ENCODE measurements around the gene ADIPOR2. TPM values are rescaled to one million over a fixed set of nuclear protein-coding genes. Genes with fewer than 3 reads are reported as not detected.

The ADIPOR2 gene
- total and polyA plus RNA-seq, 3 donors from 2014 or later = 70.6 to 78.3 (median 75.1) TPM

DNA sequence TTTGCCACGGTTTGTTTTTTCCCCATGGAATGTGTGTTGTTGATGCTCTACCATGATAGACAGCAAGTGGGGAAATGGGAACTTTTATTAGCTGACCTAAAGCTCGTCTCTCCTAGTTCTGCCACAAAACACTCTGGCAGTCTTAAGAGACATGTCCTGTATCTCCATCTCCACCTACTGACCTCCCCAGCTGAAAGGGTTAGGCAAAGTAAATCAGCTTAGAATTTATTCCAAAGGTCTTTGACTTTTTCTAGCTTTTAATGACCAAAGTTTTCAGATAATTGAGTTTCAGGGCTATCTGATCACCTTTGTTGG, 9.4 kb upstream of the ADIPOR2 start:
- no peak for DNase-seq
- no peak overlapping the region for H3K4me3 ChIP-seq
- no peaks in the 10 kb centered on the region for H3K4me1 ChIP-seq
- H3K9me3 ChIP-seq = no peaks in the 10 kb centered on the region
- WGBS, 2 donors = 40 to 61% methylated on average over 2 of the region's 2 CpGs
- H3K36me3 ChIP-seq (ENCODE audit: low read depth, missing control alignments) = no peaks in the 10 kb centered on the region
- TF ChIP-seq POLR2A (IDR thresholded peaks at IDR 0.05) = no peak
- TF ChIP-seq, protein P1, sequence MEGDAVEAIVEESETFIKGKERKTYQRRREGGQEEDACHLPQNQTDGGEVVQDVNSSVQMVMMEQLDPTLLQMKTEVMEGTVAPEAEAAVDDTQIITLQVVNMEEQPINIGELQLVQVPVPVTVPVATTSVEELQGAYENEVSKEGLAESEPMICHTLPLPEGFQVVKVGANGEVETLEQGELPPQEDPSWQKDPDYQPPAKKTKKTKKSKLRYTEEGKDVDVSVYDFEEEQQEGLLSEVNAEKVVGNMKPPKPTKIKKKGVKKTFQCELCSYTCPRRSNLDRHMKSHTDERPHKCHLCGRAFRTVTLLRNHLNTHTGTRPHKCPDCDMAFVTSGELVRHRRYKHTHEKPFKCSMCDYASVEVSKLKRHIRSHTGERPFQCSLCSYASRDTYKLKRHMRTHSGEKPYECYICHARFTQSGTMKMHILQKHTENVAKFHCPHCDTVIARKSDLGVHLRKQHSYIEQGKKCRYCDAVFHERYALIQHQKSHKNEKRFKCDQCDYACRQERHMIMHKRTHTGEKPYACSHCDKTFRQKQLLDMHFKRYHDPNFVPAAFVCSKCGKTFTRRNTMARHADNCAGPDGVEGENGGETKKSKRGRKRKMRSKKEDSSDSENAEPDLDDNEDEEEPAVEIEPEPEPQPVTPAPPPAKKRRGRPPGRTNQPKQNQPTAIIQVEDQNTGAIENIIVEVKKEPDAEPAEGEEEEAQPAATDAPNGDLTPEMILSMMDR (IDR thresholded peaks at IDR 0.05) = no peak
- no peaks in the 10 kb centered on the region for H3K27me3 ChIP-seq
- intact Hi-C loops (cut with DNase I; ENCODE audit: low total_unique reads) = no loop called here
- H3K27ac ChIP-seq = peak overlapping the region in 1 of 2 donors; percentile 28

DNA sequence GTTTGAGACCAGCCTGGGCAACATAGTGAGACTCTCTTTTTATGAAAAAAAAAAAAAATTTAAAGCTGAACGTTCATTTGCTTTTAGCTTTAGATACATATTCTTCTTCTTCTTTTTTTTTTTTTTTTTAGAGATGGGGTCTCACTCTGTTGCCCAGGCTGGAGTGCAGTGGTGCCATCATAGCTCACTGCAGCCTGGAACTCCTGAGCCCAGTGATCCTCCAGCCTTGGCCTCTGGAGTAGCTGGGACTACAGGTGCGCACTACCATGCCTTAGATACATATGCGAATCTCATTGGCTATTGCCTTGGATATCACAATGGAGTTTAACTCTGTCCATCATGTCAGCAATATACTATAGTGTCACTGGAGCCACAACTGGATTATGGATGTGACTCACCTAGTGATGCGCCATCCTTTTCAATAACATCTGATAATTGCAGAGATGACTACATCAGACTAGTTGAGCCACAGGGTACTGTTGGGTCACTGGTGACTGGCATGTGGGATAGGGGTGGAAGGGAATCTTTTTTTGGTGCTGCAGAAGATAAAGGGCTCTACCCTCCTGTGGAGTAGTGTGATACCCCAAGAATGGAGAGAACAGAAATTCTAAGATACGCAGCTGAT, 2.7 kb upstream of the ADIPOR2 start:
- Histone ChIP-seq H3K36me3 (ENCODE audit: low read depth, missing control alignments) (no peaks in the 10 kb centered on the region), H3K27ac (no peak overlapping the region), H3K9me3 (no peaks in the 10 kb centered on the region), H3K4me3 (no peak overlapping the region), H3K4me1 (peaks cover 11% of the 10 kb centered on the region), H3K27me3 (no peaks in the 10 kb centered on the region)
- TF ChIP-seq, protein P1 (IDR thresholded peaks at IDR 0.05) = no peak
- no peak for TF ChIP-seq POLR2A (IDR thresholded peaks at IDR 0.05)
- DNase-seq = no peak
- intact Hi-C loops (cut with DNase I; ENCODE audit: low total_unique reads) = no loop called here
- WGBS, 2 donors = 93 to 96% methylated on average over 5 of the region's 5 CpGs

DNA sequence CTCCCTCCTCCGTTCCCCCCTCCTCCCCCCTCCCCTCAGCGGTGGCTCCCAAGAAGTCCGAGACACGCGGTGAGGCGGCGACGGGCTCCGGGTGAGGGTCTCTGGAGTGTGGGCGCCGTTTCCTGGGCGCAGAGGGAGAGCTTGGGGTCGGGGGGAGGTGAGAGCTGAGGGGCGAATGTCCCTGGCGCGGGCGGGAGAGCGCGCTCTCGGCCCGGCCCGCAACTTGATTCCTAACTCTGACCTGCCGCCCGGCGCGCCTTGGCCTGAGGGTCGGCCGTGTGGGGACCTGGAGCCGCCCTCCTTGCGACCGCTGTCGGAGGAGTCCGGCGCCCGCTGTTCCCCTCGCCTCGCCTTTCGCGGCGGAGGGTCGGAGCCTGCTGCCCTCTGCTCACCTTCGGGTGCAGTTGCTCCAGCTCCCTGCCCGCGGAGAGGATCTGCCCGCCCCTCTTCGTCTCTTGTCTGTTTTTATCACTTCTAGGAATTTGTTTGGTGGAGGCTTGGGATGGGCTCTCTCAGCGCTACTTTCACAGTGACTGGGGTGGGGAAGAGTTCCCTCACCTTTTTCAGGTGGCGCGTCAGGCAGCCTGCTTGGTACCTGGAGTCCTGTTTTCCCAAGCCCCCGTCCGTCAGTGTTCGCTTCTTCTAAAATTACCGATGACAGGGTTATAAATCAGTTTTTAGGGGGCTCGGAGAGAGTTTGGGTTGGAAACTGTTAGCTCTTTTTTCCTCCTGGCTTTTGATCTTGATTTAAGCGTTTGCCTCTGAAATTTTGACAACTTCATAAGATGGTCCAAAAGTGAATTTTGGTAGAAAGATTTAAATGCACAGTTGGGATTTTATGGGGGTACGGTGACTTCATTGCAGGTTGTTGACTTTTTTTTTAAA, 495 bp downstream of the ADIPOR2 start:
- Histone ChIP-seq H3K36me3 (ENCODE audit: low read depth, missing control alignments) (no peaks in the 10 kb centered on the region), H3K27me3 (no peaks in the 10 kb centered on the region), H3K4me3 (peak overlapping the region; percentile 95), H3K27ac (peak overlapping the region; percentile 96 to 99), H3K4me1 (peaks cover 12% of the 10 kb centered on the region), H3K9me3 (no peaks in the 10 kb centered on the region)
- intact Hi-C loops (cut with DNase I; ENCODE audit: low total_unique reads) = no loop called here
- DNase-seq = peak; percentile 53
- TF ChIP-seq, protein P1 (IDR thresholded peaks at IDR 0.05) = no peak
- TF ChIP-seq POLR2A (IDR thresholded peaks at IDR 0.05) = no peak
- WGBS, 2 donors = 0 to 1% methylated on average over 44 to 53 of the region's 56 CpGs

DNA sequence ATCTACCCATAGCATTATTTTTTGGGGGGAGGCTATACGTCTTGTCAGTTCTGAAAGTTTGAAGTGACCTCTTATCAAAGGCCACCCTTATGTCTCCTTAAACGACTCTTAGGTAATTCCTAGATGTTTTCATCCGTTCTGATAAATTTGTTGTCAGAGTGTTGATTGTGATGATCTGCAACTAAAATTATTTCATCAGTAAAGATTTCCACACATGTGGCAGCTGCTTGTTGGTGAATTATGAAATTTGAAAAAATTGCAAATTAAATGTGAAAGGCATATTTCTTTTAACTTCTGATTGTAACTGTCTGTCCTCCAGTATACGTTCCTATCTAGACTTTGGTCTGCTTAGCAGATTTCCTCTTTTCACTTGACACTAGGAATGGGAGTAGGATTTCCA, 1.4 kb downstream of the ADIPOR2 start:
- H3K4me3 ChIP-seq = peak overlapping the region in 1 of 2 donors; percentile 95
- 24 to 32% methylated on average over 4 of the region's 4 CpGs for WGBS, 2 donors
- peak overlapping the region in 1 of 2 donors; percentile 96 for H3K27ac ChIP-seq
- H3K9me3 ChIP-seq = no peaks in the 10 kb centered on the region
- TF ChIP-seq, protein P1 (IDR thresholded peaks at IDR 0.05) = no peak
- TF ChIP-seq POLR2A (IDR thresholded peaks at IDR 0.05) = no peak
- H3K27me3 ChIP-seq = no peaks in the 10 kb centered on the region
- intact Hi-C loops (cut with DNase I; ENCODE audit: low total_unique reads) = no loop called here
- peaks cover 19% of the 10 kb centered on the region for H3K4me1 ChIP-seq
- no peak for DNase-seq
- no peaks in the 10 kb centered on the region for H3K36me3 ChIP-seq (ENCODE audit: low read depth, missing control alignments)

Measured in testis (tissue), 3 donors.